T-helper 2 cell treated with Interferon-gamma antibody and Interleukin-4, amounts not matched to agents 100 ng/mL and 5 ng/mL, for 36 hours (primary cell): ENCODE data around the gene CHST3. TPM values are rescaled to one million over a fixed set of nuclear protein-coding genes. Genes with fewer than 3 reads are reported as not detected.
"Not testable (repeated sequence)": the region's sequence is repeated elsewhere in the genome, so short reads cannot be mapped to it uniquely, and the experiment has no call there.

Experiments used
- intact Hi-C: fragments of 100-400 bp; cut with micrococcal nuclease; formaldehyde crosslinking; loops from one replicate; pipeline ENCODE4 v1.15.1; 2023
- total RNA-seq: library from RNA; stranded (reverse); gene quantifications from 2 replicates; pipeline ENCODE4 v1.2.3, GENCODE V29; 2022

The CHST3 gene, protein sequence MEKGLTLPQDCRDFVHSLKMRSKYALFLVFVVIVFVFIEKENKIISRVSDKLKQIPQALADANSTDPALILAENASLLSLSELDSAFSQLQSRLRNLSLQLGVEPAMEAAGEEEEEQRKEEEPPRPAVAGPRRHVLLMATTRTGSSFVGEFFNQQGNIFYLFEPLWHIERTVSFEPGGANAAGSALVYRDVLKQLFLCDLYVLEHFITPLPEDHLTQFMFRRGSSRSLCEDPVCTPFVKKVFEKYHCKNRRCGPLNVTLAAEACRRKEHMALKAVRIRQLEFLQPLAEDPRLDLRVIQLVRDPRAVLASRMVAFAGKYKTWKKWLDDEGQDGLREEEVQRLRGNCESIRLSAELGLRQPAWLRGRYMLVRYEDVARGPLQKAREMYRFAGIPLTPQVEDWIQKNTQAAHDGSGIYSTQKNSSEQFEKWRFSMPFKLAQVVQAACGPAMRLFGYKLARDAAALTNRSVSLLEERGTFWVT
- total RNA-seq, result 0.02 and 0.05 TPM in 2 replicates

DNA sequence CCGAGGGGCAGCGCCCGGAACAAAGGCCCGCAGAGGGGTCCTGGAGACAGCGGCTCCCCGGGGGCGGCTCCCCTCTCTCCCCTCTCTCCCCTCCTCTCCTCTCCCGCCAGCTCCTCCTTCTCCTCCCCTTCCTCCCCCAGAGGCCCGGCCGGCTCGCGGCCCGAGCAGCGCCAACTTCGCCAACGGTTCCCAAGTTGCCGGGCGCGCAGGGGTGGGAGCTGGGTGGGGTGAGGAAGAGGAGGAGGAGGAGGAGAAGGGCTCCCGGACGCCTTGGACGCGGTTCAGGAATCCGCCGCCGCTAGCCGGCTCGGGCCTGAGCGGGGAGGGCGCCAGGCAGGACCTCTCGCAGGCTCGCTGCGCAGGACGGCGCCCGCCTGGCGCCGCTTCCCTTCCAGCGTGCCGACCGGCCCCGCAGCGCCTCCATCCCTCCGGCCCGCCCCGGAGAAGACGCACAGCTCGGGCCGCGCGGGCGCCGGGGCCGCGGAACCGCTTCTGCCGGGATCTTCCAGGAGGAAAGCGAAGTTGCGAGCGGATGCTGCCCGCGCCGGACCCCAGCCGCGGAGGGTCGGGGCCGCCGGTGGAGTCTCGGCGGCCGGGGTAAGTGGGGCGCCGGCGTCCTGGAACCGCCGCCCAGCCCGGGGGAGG lies at the start of gene CHST3:
Gene CHST3 (plus strand): TSS at position 298 of the 645 bp plus-strand sequence. CDS start 41,448 bp downstream, outside the sequence.
- intact Hi-C loops, result no loop called here

DNA sequence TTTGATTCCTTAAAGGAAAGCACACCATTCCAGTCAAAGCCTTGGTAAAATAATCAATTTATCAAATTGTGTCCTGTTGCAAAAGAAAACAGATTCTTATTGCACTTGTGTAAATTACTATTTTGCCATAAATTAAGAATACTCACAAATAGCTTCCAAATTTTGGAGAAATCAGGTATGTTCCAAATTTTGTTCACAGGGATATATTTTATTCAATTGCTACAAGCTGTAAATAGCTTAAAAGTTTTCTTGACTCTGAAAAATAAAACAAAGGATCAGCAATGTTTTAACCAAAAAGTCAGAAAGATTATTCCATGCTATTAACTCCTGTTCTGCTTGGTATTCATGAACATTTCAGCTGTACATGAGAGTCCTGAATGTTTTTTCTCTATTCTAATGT lies 47.4 kb upstream of the CHST3 start:
- intact Hi-C loops, result no loop called here

- intact Hi-C loops, result no loop called here
These were observed 45.2 kb upstream of the CHST3 start for GRCh38 chr10:71918992-71919391.

- intact Hi-C loops, result not testable (repeated sequence)
These were observed 44.1 kb upstream of the CHST3 start for GRCh38 chr10:71919956-71920539.

- intact Hi-C loops, result no loop called here
These were observed 43.5 kb upstream of the CHST3 start for GRCh38 chr10:71920540-71921323.

DNA sequence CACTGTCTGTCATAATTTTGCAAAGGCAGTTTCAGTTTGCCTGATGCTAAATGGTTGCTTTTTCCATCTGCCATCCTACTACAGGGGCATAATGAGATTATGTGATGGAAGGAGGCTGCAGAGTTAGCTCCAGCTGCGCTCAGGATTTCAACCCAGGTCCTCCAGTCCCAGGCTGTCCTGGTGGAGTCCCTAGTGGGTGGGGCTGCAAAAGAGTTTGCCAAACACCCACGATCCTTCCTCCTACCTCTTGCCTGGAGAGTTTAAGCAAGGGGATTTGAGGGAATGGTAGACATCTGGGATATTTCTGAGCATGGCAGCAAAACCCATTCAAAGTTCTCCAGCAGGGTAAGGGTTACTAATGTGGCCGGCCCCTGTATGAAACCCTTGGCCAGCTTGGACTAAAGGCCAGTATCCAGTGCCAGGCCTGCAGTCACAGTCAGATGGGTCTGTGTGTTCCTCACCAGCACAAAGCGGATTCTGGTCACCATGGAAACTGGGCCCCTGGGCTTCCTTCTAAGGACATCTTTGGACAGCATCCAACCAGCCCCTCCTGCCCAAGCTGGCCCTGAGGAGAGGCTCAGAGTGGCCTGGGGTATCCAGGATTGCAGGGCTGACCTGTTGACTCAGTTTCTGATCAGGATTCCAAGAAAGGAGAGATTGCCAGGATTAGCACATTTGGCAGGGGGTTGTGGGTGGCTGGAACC lies 42.7 kb upstream of the CHST3 start:
- intact Hi-C loops, result no loop called here

DNA sequence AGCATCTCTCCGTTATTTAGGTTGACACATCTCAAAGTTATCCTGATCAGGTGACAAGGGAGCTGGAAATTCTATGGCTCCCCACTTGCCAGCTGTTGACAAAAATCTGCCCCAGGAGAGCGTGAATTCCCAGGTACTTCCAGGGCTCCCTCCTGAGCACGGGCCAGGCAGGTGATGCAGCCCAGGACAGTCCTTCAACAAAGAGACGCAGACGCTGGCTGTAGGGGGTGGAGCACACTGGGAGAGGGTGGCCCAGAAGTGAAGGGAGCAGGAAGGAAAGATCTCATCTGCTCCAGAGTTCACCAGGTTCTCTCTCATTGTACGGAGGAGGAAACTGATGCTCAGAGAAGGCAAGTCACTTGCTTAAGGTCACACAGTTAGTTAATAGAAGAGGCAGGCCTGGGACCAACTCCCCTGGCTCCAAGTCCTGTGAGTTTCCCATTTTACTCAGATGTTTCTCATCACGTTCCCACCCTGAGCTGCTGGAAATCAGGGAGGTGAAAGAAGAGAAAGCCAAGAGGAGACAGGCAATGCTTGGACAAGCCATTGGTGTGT lies 41.0 kb upstream of the CHST3 start:
- intact Hi-C loops, result no loop called here

- intact Hi-C loops, result no loop called here
These were observed 39.4 kb upstream of the CHST3 start for GRCh38 chr10:71924771-71925170.

- intact Hi-C loops, result no loop called here
These were observed 37.0 kb upstream of the CHST3 start for GRCh38 chr10:71927159-71927558.

GRCh38 chr10:71927776-71928592 lies 36.2 kb upstream of the CHST3 start:
- intact Hi-C loops, result no loop called here

DNA sequence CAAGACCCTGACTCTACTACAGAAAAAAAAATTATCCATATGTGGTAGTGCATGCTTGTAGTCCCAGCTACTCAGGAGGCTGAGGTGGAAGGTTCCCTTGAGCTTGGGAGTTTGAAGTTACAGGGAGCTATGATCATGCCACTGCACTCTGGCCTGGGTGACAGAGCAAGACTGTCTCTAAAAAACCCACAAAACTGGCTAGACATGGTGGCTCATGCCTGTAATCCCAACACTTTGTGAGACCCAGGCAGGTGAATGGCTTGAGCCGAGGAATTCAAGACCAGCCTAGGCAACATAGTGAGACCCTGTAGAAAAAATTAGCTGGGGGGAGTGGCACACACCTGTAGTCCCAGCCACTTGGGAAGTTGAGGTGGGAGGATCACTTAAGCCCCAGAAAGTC lies 32.9 kb upstream of the CHST3 start:
- intact Hi-C loops, result no loop called here

GRCh38 chr10:71933651-71934050 lies 30.5 kb upstream of the CHST3 start:
- intact Hi-C loops, result no loop called here

- intact Hi-C loops, result no loop called here
These were observed 26.0 kb upstream of the CHST3 start for GRCh38 chr10:71938211-71938610.

DNA sequence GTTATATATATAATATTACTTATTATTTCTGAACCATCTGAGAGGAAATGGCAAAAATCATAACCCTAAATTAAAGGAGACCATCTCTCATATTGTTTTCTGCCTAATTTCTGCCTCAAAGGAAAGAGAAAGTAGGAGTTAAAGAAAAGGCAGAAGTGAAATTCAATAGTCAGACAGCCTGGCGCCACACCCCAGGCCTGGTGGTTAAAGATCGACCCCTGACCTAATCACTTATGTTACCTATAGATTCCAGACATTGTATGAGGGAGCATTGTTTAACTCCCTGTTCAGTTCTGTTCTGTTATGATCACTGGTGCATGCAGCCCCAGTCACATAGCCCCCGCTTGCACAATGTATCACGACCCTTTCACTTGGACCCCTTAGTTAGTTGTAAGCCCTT lies 24.9 kb upstream of the CHST3 start:
- intact Hi-C loops, result no loop called here

GRCh38 chr10:71939861-71940474 lies 24.2 kb upstream of the CHST3 start:
- intact Hi-C loops, result no loop called here

GRCh38 chr10:71940752-71941151 lies 23.4 kb upstream of the CHST3 start:
- intact Hi-C loops, result no loop called here

GRCh38 chr10:71941318-71941717 lies 22.9 kb upstream of the CHST3 start:
- intact Hi-C loops, result no loop called here

DNA sequence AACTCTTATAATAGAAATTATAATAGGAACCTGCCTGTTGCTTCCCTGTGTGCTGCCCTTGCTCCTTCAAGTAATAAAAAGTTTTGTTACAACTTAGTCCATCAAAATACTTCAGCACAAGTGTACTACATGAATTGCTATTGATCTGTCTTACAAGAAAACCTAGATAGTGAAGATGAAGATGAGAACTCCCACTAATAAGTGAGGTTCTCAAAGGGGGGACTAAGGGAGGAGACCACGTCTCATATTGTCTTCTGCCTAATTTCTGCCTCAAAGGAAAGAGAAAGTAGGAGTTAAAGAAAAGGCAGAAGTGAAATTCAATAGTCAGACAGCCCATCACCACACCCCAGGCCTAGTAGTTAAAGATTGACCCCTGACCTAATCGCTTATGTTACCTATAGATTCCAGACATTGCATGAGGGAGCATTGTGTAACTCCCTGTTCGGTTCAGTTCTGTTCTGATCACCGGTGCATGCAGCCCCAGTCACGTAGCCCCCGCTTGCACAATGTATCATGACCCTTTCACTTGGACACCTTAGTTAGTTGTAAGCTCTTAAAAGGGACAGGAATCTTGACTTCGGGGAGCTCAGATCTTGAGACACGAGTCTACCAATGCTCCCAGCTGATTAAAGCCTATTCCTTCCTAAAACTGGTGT lies 18.2 kb upstream of the CHST3 start:
- intact Hi-C loops, result no loop called here

DNA sequence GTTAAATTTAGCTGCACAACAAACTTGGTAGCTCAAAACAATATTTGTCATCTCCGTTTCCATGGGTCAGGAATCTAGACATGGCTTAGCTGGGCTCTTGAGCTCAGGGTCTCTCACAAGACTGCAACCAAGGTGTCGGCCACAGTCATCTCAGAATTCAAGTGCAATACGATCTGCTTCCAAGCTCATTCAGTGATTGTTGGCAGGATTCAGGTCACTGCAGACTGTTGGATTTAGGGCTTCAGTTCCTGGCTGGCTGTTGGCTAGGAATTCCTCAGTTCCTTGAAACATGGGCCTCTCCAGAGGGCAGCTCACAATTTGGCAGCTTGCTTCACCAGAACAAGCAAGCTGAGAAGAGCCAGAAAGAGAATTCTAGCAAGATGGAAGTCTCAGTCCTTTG lies 17.5 kb upstream of the CHST3 start:
- intact Hi-C loops, result no loop called here
